ENCODE data around the gene RORB. TPM values are rescaled to one million over a fixed set of nuclear protein-coding genes. Genes with fewer than 3 reads are reported as not detected.

Gene RORB
- total RNA-seq, 4 donors from 2014 or later: 0.04 to 0.19 (median 0.14) TPM

DNA sequence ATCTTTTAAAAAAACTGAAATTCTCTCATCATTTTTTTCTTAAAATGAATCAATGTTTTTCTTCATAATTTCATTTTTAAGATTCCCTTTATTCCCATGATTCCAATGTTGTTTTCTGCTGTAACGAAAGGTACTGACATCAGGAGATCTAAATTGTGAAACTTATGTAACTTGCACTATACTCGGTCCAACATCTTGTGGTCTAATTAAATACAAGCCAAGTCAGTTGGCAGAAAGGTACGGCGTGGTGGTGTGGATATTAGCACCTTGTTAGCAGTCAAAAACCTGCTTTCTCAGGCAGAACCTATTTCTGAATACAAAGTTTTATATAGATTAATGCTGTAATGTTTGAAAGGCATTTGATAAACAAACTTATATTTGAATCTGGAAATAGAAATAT, 20.1 kb downstream of the RORB start:
- WGBS, 2 donors: 67 to 70% methylated on average over 4 of the region's 4 CpGs
- intact Hi-C loops (cut with DNase I; ENCODE audit: low total_unique reads): no loop called here
- DNase-seq (ENCODE audit: low spot score in 2 of 2): no peak
- H3K4me3 ChIP-seq (ENCODE audit: low read depth, poor library complexity, severe bottlenecking): no peak overlapping the region
- TF ChIP-seq POLR2A (IDR thresholded peaks at IDR 0.05): no peak
- TF ChIP-seq, protein P1, sequence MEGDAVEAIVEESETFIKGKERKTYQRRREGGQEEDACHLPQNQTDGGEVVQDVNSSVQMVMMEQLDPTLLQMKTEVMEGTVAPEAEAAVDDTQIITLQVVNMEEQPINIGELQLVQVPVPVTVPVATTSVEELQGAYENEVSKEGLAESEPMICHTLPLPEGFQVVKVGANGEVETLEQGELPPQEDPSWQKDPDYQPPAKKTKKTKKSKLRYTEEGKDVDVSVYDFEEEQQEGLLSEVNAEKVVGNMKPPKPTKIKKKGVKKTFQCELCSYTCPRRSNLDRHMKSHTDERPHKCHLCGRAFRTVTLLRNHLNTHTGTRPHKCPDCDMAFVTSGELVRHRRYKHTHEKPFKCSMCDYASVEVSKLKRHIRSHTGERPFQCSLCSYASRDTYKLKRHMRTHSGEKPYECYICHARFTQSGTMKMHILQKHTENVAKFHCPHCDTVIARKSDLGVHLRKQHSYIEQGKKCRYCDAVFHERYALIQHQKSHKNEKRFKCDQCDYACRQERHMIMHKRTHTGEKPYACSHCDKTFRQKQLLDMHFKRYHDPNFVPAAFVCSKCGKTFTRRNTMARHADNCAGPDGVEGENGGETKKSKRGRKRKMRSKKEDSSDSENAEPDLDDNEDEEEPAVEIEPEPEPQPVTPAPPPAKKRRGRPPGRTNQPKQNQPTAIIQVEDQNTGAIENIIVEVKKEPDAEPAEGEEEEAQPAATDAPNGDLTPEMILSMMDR (IDR thresholded peaks at IDR 0.05): no peak

DNA sequence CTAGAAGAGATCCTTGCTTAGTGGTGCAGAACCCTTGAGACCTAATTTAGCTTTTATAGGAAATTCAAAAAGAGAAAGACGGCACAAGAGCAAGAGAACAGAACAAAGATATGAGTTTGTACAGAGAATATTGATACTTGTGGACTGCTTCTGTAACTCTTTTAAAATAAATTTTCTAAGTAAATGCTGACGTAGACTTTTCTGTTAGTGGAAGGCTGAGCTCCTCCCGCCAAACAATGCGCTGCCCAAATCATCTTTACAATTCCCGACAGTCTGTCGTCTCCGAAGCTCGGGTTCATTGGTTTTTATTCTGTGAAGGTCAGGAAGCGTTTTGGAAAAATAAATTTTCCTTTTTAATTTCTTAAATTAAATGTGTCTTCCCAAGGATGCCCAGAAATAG, 22.3 kb downstream of the RORB start:
- TF ChIP-seq, protein P1 (IDR thresholded peaks at IDR 0.05): no peak
- TF ChIP-seq POLR2A (IDR thresholded peaks at IDR 0.05): no peak
- 70 to 77% methylated on average over 9 of the region's 9 CpGs for WGBS, 2 donors
- intact Hi-C loops (cut with DNase I; ENCODE audit: low total_unique reads): no loop called here

DNA sequence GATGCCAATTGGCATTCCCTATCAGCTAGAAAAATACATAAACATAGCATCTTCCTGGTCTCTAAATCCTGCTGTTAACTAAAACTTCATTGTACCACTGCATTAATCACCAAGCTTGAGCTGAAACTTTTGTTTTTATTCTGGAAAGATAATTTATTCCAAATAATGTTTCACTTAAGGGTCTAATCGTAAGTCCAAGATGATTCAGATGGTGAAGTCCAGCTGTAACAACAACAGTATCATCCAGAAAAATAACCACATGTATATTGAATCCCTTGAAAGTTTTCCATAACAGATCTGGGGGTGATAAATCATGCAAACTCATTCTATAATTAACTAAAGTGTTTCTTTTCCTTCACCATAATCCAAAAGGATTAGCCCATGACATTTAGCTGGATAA, 23.9 kb downstream of the RORB start:
- TF ChIP-seq POLR2A (IDR thresholded peaks at IDR 0.05): no peak
- TF ChIP-seq, protein P1 (IDR thresholded peaks at IDR 0.05): no peak
- no peak overlapping the region for H3K4me3 ChIP-seq (ENCODE audit: low read depth, poor library complexity, severe bottlenecking)
- intact Hi-C loops (cut with DNase I; ENCODE audit: low total_unique reads): no loop called here
- WGBS, 2 donors: 43 to 60% methylated on average over 1 of the region's 1 CpG
- no peak for DNase-seq (ENCODE audit: low spot score in 2 of 2)

More for the DNA sequence above, 22.3 kb downstream of the RORB start:
- no peak for DNase-seq (ENCODE audit: low spot score in 2 of 2)
- H3K4me3 ChIP-seq (ENCODE audit: low read depth, poor library complexity, severe bottlenecking): no peak overlapping the region

DNA sequence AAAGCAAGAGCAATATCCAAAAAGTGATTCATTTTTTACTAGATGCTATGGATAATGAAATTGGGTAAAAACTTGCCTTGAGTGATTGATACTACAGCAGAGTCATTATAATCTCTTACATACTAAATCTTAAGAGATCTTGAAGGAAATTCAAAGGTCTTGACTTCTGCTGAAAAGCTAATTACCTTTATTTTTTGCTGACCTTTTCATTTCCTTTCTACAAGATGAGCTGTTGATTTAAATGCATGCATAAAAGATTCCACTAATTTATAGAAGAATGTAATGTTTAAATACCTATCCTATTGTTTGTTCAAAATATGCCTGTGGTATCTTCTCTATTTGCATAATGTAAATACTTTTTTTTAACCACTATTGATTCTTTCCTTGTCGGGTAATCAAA, 27.2 kb downstream of the RORB start:
- no peak overlapping the region for H3K4me3 ChIP-seq (ENCODE audit: low read depth, poor library complexity, severe bottlenecking)
- TF ChIP-seq POLR2A (IDR thresholded peaks at IDR 0.05): no peak
- TF ChIP-seq, protein P1 (IDR thresholded peaks at IDR 0.05): no peak
- intact Hi-C loops (cut with DNase I; ENCODE audit: low total_unique reads): no loop called here
- no peak for DNase-seq (ENCODE audit: low spot score in 2 of 2)
- 59 to 61% methylated on average over 1 of the region's 1 CpG for WGBS, 2 donors

DNA sequence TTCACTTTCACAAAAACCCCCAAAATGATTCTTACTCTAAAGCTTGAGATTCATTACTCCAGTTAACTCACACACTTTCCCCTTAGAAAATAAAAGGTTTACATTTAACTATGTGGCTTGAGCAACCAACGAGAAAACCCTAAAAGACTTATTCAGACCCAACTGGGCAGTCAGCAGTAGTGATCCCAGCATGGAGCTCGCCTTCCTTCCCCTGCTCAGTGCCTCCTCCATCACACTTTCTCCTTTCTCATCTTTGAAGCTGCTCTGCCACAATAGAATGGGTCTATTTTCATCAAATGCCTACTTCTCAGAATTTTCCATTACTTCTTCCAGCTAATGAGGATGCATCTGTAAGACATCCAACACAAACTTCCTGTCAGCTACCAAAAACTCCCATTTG, 29.1 kb downstream of the RORB start:
- no peak for DNase-seq (ENCODE audit: low spot score in 2 of 2)
- no peak overlapping the region for H3K4me3 ChIP-seq (ENCODE audit: low read depth, poor library complexity, severe bottlenecking)
- intact Hi-C loops (cut with DNase I; ENCODE audit: low total_unique reads): no loop called here
- TF ChIP-seq POLR2A (IDR thresholded peaks at IDR 0.05): no peak
- TF ChIP-seq, protein P1 (IDR thresholded peaks at IDR 0.05): no peak
- WGBS, 2 donors: 55 to 59% methylated on average over 2 of the region's 2 CpGs

DNA sequence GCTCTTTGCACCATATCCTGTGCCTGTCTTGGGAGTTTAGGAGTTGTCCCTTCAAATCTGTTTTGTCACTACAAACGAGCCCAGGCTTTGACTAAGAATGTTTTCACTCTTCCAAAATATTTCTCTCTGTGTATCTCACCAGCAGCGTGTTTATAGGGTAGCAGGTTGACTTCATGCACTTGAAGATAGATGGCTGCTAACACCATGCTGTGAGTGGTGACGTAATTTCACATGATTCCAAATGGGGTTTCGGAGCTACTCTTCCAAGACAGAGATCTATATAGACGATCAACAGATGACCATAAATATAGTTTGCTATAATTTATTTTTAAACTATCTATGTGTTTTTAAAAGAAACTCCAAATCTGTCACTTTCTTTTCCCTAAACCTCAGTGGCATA, 30.6 kb downstream of the RORB start:
- intact Hi-C loops (cut with DNase I; ENCODE audit: low total_unique reads): no loop called here
- 73 to 76% methylated on average over 5 of the region's 5 CpGs for WGBS, 2 donors
- DNase-seq (ENCODE audit: low spot score in 2 of 2): no peak
- no peak overlapping the region for H3K4me3 ChIP-seq (ENCODE audit: low read depth, poor library complexity, severe bottlenecking)
- TF ChIP-seq, protein P1 (IDR thresholded peaks at IDR 0.05): no peak
- no peak for TF ChIP-seq POLR2A (IDR thresholded peaks at IDR 0.05)
